Measurements from ENCODE around the gene RBM42. TPM values are rescaled to one million over a fixed set of nuclear protein-coding genes. Genes with fewer than 3 reads are reported as not detected.

Gene RBM42
- total RNA-seq, 4 donors from 2014 or later = 57.3 to 64.4 (median 63.1) TPM

DNA sequence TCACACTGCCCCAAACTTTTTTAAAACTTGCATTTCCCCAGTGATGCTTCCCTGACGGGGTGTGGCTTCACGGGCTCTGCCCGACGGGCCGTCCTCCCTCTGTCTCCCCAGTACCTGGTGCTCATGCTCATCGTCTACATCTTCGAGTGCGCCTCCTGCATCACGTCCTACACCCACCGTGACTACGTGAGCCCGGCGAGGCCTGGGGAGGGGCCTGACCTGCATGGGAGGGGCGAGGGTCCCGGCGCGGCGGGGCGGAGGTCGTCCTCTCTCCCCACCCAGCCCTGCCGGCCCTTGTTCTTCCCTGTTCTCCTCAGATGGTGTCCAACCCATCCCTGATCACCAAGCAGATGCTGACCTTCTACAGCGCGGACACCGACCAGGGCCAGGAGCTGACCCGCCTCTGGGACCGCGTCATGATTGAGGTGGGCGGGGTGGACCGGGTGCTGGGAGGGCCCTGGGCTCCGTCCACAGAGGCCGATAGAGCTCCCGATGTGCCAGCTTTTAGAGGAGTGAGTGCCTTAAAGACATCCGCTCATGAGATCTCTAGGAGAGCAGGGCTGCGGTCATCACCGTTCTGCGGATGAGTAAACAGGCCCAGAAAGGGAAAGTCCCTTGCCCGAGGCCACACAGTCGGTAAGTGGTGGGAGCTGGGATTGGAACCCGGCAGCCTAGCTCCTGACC is 44.4 kb downstream of the RBM42 start:
- H3K4me3 ChIP-seq = peak overlapping the region; percentile 17 to 45 (median 32)
- H3K27ac ChIP-seq = no peak overlapping the region
- no peaks in the 10 kb centered on the region for H3K36me3 ChIP-seq
- TF ChIP-seq POLR2A (IDR thresholded peaks at IDR 0.05) = no peak
- TF ChIP-seq CTCF (IDR thresholded peaks at IDR 0.05) = no peak
- H3K27me3 ChIP-seq = no peaks in the 10 kb centered on the region
- peak in 1 of 3 donors; percentile 58 for DNase-seq
- H3K9me3 ChIP-seq = no peaks in the 10 kb centered on the region
- peaks cover 0 to 6% (median 0%) of the 10 kb centered on the region in 4 donors for H3K4me1 ChIP-seq

- TF ChIP-seq CTCF (IDR thresholded peaks at IDR 0.05) (no peak), POLR2A (IDR thresholded peaks at IDR 0.05) (no peak)
- no peaks in the 10 kb centered on the region for H3K9me3 ChIP-seq
- DNase-seq = no peak
- H3K36me3 ChIP-seq = no peaks in the 10 kb centered on the region
- no peak overlapping the region for H3K27ac ChIP-seq
- no peak overlapping the region for H3K4me3 ChIP-seq
- H3K27me3 ChIP-seq = no peaks in the 10 kb centered on the region
- peaks cover 0 to 6% (median 0%) of the 10 kb centered on the region in 4 donors for H3K4me1 ChIP-seq
Measured at GRCh38 chr19:35675589-35676140, 46.8 kb downstream of the RBM42 start.

Other genes starting within 250 kb of the RBM42 start
- 1 to 10 TPM in 2 of 4 donors, under 1 TPM in 1, not detected in 1; 0.80 to 1.8 (median 1.0) TPM for gene FFAR2, start 180.8 kb upstream of the RBM42 start, total RNA-seq
- not detected for gene KRTDAP, start 138.6 kb upstream of the RBM42 start, total RNA-seq
- 10 to 100 TPM in 2 of 4 donors, 1 to 10 TPM in 1, not detected in 1; 1.9 to 29.7 (median 10.7) TPM for gene DMKN, start 115.4 kb upstream of the RBM42 start, total RNA-seq
- gene SBSN, start 100.7 kb upstream of the RBM42 start, total RNA-seq = 1 to 10 TPM in 1 of 4 donors, not detected in 3; 1.0 TPM
- under 1 TPM in 1 of 4 donors, not detected in 3; 0.54 TPM for gene GAPDHS, start 95.6 kb upstream of the RBM42 start, total RNA-seq
- gene TMEM147, start 83.4 kb upstream of the RBM42 start, total RNA-seq = 10 to 100 TPM; 34.9 to 59.4 (median 50.9) TPM
- gene ATP4A, start 65.4 kb upstream of the RBM42 start, total RNA-seq = not detected
- gene PMIS2, start 42.9 kb upstream of the RBM42 start, total RNA-seq = not detected
- gene HAUS5, start 16.3 kb upstream of the RBM42 start, total RNA-seq = 10 to 100 TPM in 2 of 4 donors, 1 to 10 TPM in 2; 2.8 to 42.9 (median 8.3) TPM
- 1 to 10 TPM in 2 of 4 donors, not detected in 2; 1.6 to 1.8 TPM for gene ETV2, start 12.7 kb downstream of the RBM42 start, total RNA-seq
- gene COX6B1, start 19.3 kb downstream of the RBM42 start, total RNA-seq = 100 to 1,000 TPM; 462 to 930 (median 787) TPM
- not detected for gene UPK1A, start 37.5 kb downstream of the RBM42 start, total RNA-seq
- gene ZBTB32, start 75.5 kb downstream of the RBM42 start, total RNA-seq = 1 to 10 TPM in 1 of 4 donors, not detected in 3; 2.5 TPM
- 10 to 100 TPM; 27.8 to 62.6 (median 41.9) TPM for gene KMT2B, start 89.0 kb downstream of the RBM42 start, total RNA-seq
- gene IGFLR1, start 113.4 kb downstream of the RBM42 start, total RNA-seq = 10 to 100 TPM in 3 of 4 donors, 1 to 10 TPM in 1; 8.3 to 14.2 (median 12.3) TPM
- 10 to 100 TPM; 14.5 to 70.5 (median 34.6) TPM for gene U2AF1L4, start 116.4 kb downstream of the RBM42 start, total RNA-seq
- gene PSENEN, start 116.6 kb downstream of the RBM42 start, total RNA-seq = 10 to 100 TPM in 3 of 4 donors, 1 to 10 TPM in 1; 8.3 to 48.2 (median 40.6) TPM
- 10 to 100 TPM; 11.6 to 30.5 (median 20.2) TPM for gene LIN37, start 119.5 kb downstream of the RBM42 start, total RNA-seq
- 10 to 100 TPM in 2 of 4 donors, 1 to 10 TPM in 2; 9.2 to 19.8 (median 13.6) TPM for gene HSPB6, start 128.0 kb downstream of the RBM42 start, total RNA-seq
- gene PROSER3, start 129.1 kb downstream of the RBM42 start, total RNA-seq = 10 to 100 TPM in 3 of 4 donors, 1 to 10 TPM in 1; 6.0 to 36.8 (median 27.2) TPM
- 100 to 1,000 TPM in 1 of 4 donors, 10 to 100 TPM in 2, 1 to 10 TPM in 1; 8.6 to 166 (median 20.0) TPM for gene ARHGAP33, start 146.5 kb downstream of the RBM42 start, total RNA-seq
- gene PRODH2, start 183.8 kb downstream of the RBM42 start, total RNA-seq = not detected
- not detected for gene NPHS1, start 223.5 kb downstream of the RBM42 start, total RNA-seq
- 1 to 10 TPM in 1 of 4 donors, not detected in 3; 1.7 TPM for gene KIRREL2, start 227.9 kb downstream of the RBM42 start, total RNA-seq
- gene APLP1, start 239.5 kb downstream of the RBM42 start, total RNA-seq = 1 to 10 TPM in 3 of 4 donors, under 1 TPM in 1; 0.53 to 8.3 (median 1.7) TPM

All from Peyer's patch (tissue), 4 donors.